Heart left ventricle (tissue), 16 donors: Measurements from ENCODE around the gene PSMD11. TPM values are rescaled to one million over a fixed set of nuclear protein-coding genes. Genes with fewer than 3 reads are reported as not detected.

ENCODE experiments used
- ATAC-seq, 4 donors: fragments of 200-7000 bp; cut with Tn5 transposase; one replicate each; pipeline ENCODE4 v1.9.1; 2020 to 2022; ENCODE audit warnings: moderate library complexity in 4 of 4, mild to moderate bottlenecking in 3 of 4, moderate number of reproducible peaks in 1 of 4
- DNase-seq, 5 donors: peaks; one replicate each; pipeline ENCODE4 v3.0.0-alpha.2; 2020
- H3K27ac ChIP-seq, 12 donors: fragments of 200-600 bp; sonication (generic) in 4 of 12; one replicate each; pipeline versions ENCODE4 v1.5.0 to v1.8.0; 2016 to 2022; ENCODE audit warnings: mild to moderate bottlenecking in 2 of 12
- H3K27me3 ChIP-seq, 9 donors: fragments of 200-600 bp; sonication (generic) in 2 of 9; one replicate each; pipeline versions ENCODE4 v1.5.1 to v1.8.0; 2016 to 2022; ENCODE audit warnings: mild to moderate bottlenecking in 3 of 9
- H3K36me3 ChIP-seq, 9 donors: fragments of 200-600 bp; sonication (generic) in 2 of 9; one replicate each; pipeline versions ENCODE4 v1.5.0 to v1.8.0; 2018 to 2022; ENCODE audit warnings: mild to moderate bottlenecking in 2 of 9
- H3K4me1 ChIP-seq, 12 donors: fragments of 200-600 bp; sonication (generic) in 4 of 12; one replicate each; pipeline versions ENCODE4 v1.5.0 to v1.8.0; 2016 to 2022; ENCODE audit warnings: mild to moderate bottlenecking in 3 of 12
- H3K4me3 ChIP-seq, 12 donors: fragments of 200-600 bp; sonication (generic) in 4 of 12; one replicate each; pipeline versions ENCODE4 v1.5.0 to v1.8.0; 2017 to 2022; ENCODE audit warnings: mild to moderate bottlenecking in 9 of 12, moderate library complexity in 4 of 12
- H3K9me3 ChIP-seq, 12 donors: fragments of 200-600 bp; sonication (generic) in 4 of 12; one replicate each; pipeline versions ENCODE4 v1.5.0 to v1.8.0; 2016 to 2022; ENCODE audit warnings: mild to moderate bottlenecking in 1 of 12
- POLR2A ChIP-seq, 2 donors: fragments of 450-650 bp; IDR thresholded peaks; one replicate each; pipeline ENCODE4 v1.6.1; 2017; ENCODE audit warnings: antibody characterized with exemption in 2 of 2, mild to moderate bottlenecking in 2 of 2, moderate library complexity in 2 of 2
- WGBS, 4 donors: extraction: QIAGEN DNeasy Blood & Tissue Kit in 2 of 4; methylation state at CpG; one replicate each; pipeline versions ENCODE4 v1.1.5 to v1.1.7; 2013 to 2018; 5-methylcytosine and 5-hydroxymethylcytosine counted together
- intact Hi-C, 10 donors: fragments of 100-400 bp; cut with DNase I; formaldehyde crosslinking; loops; one replicate each; pipeline versions ENCODE4 v1.11.1 to v1.14.2; 2022
- polyA plus RNA-seq, 2 donors: library from polyadenylated mRNA; stranded (reverse); fragments of 200-250 nt; gene quantifications; one replicate each; pipeline ENCODE4 v1.2.3, GENCODE V29; 2013
- total RNA-seq, 9 donors: library from RNA; depleted of rRNA in 2 of 9; stranded (reverse); fragments of >200 nt in 2 of 9; fragmentation: NEBNext Ultra II Directional in 3 of 9; extraction: Animal tissue kit (Norgen Biotek cat#: 25700) in 3 of 9; gene quantifications; one replicate each; pipeline versions ENCODE4 v1.1.0 to v1.2.4, GENCODE V29; 2016 to 2023
- TF ChIP-seq, protein P1 (sequence below), 12 donors: fragments of 200-600 bp; sonication (generic) in 4 of 12; IDR thresholded peaks; one replicate each; pipeline versions ENCODE4 v1.5.0 to v1.8.0; 2018 to 2022; ENCODE audit warnings: antibody characterized with exemption in 12 of 12, mild to moderate bottlenecking in 5 of 12
- donor health status: ischemic (EF 13 %, LVEDD 7.1; RV severe dilation, severe dysfunction).
- donor health status: healthy with polysubstance abuse.
- donor health status: DM: no; HTN: yes; CAD: no.
- donor health status: DM: no; HTN: no; CAD: no.
- donor health status: ischemic (EF 25% LVEDD 6.9; RV normal size, moderate dysfunction).
- donor health status: ischemic (EF 25% LVEDD 5.7; RV mildly dilated, moderate dysfunction).
- donor health status: healthy.
- donor health status: DM: yes; HTN: yes; CAD: no.
- donor health status: ischemic (EF 35%, LVEDD 5.7; RV mildly dilated, moderate dysfunction).
- donor health status: nonischemic (EF 11% LVEDD 7.7; RV severe dilation, severe dysfunction).
- donor health status: DM: yes; HTN: yes; CAD: no.
- donor health status: PGD.
- donor health status: ischemic (EF 29% LVEDD 5.4; RV normal size, mild dysfunction).
- donor health status: nonischemic (EF 23%, LVEDD 6.1; RV moderate dilation, normal function).

Gene PSMD11
- total and polyA plus RNA-seq, 11 donors = 52.7 to 94.8 (median 72.8) TPM

DNA sequence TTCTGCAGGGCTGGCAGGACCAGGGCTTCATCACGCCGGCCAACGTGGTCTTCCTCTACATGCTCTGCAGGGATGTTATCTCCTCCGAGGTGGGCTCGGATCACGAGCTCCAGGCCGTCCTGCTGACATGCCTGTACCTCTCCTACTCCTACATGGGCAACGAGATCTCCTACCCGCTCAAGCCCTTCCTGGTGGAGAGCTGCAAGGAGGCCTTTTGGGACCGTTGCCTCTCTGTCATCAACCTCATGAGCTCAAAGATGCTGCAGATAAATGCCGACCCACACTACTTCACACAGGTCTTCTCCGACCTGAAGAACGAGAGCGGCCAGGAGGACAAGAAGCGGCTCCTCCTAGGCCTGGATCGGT, 43.9 kb downstream of the PSMD11 start:
- intact Hi-C loops = loop anchor here in 7 of 10 donors (5.0 to 10.0 kb wide), 7 partner anchors 34 to 264 kb away; no protein-coding TSS in a partner anchor
- H3K36me3 ChIP-seq = peaks cover 0 to 2% (median 0%) of the 10 kb centered on the region in 9 donors
- H3K27me3 ChIP-seq = no peaks in the 10 kb centered on the region
- TF ChIP-seq POLR2A (IDR thresholded peaks at IDR 0.05) = no peak
- TF ChIP-seq, protein P1, sequence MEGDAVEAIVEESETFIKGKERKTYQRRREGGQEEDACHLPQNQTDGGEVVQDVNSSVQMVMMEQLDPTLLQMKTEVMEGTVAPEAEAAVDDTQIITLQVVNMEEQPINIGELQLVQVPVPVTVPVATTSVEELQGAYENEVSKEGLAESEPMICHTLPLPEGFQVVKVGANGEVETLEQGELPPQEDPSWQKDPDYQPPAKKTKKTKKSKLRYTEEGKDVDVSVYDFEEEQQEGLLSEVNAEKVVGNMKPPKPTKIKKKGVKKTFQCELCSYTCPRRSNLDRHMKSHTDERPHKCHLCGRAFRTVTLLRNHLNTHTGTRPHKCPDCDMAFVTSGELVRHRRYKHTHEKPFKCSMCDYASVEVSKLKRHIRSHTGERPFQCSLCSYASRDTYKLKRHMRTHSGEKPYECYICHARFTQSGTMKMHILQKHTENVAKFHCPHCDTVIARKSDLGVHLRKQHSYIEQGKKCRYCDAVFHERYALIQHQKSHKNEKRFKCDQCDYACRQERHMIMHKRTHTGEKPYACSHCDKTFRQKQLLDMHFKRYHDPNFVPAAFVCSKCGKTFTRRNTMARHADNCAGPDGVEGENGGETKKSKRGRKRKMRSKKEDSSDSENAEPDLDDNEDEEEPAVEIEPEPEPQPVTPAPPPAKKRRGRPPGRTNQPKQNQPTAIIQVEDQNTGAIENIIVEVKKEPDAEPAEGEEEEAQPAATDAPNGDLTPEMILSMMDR (IDR thresholded peaks at IDR 0.05) = no peak
- no peak for DNase-seq
- peak overlapping the region in 2 of 12 donors; percentile 70 to 71 for H3K4me3 ChIP-seq
- peaks cover 4 to 53% (median 26%) of the 10 kb centered on the region in 12 donors for H3K4me1 ChIP-seq
- no peaks in the 10 kb centered on the region for H3K9me3 ChIP-seq
- no peak overlapping the region for H3K27ac ChIP-seq
- 95 to 100% (median 96%) methylated on average over 12 to 16 of the region's 16 CpGs for WGBS, 4 donors
- no peak for ATAC-seq

DNA sequence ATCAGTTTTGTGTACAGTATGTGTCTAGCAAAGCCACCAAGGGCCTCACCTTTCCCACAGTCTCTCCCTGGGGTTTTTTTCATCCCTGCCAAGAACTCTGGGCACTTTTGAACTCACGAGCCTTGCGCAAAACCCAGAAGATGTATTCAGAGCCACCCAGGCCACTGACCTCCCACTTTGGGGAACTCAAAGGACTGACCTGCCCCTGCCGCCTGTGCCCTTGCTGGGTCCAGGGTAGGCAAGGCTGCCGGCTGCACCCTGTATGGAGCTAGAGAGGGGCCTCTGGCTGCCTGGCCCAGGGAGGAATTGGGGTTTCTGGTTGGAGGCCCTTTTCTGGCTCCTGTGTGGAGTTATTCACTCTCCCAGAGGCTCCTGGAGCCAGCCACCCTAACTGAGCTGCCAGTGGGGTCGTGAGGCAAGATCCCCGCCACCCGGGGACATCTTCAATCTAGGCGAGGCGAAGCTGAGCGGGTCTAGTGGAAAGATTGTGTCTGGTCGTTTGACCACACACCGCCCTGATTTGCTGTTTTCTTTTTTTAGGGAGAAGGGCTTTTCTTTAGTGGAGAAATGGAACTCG, 44.4 kb downstream of the PSMD11 start:
- no peaks in the 10 kb centered on the region for H3K27me3 ChIP-seq
- H3K9me3 ChIP-seq = no peaks in the 10 kb centered on the region
- intact Hi-C loops = loop anchor here in 7 of 10 donors (5.0 to 10.0 kb wide), 7 partner anchors 34 to 264 kb away; no protein-coding TSS in a partner anchor
- no peak overlapping the region for H3K27ac ChIP-seq
- 95 to 98% (median 98%) methylated on average over 11 to 13 of the region's 13 CpGs for WGBS, 4 donors
- H3K4me1 ChIP-seq = peaks cover 3 to 53% (median 21%) of the 10 kb centered on the region in 12 donors
- TF ChIP-seq, protein P1 (IDR thresholded peaks at IDR 0.05) = no peak
- TF ChIP-seq POLR2A (IDR thresholded peaks at IDR 0.05) = no peak
- ATAC-seq (no peak), DNase-seq (no peak)
- no peak overlapping the region for H3K4me3 ChIP-seq
- peaks cover 0 to 2% (median 0%) of the 10 kb centered on the region in 9 donors for H3K36me3 ChIP-seq

DNA sequence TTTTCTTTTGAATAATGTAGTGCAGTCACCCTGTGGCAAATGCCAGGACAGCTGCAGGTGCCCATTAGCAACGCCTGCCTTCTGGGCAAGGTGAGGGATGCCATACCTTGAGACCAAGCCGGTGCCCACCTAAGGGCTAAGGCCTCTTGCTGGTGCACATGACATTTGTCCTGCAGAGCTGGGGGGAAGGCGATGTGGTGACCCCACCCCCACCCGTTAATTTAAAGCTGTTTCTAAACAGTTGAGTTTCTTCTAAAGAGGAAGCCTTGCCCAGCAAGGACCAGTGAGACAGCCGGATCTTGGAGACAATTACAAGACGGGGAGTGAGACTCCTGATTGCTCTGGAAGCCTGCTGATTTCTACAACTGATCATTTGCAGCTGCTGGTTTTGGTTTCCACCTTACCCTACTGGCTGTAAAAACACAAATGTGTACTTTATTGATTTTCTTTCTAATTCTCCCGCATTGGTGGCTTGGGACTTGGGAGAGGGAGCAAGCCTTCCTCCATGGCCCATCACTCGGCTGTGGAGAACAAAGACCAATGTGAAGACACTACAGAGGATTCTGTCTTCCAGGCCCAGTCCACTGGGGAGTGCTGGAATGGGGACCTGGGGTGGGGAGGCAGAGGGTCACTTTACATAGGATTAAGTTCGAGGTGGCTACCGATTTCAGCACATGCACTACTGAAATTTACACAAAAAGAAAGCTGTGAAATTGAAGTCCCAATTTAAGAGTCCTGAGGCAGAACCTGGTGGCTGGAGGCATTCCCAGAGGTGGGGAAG, 45.2 kb downstream of the PSMD11 start:
- DNase-seq = no peak
- ATAC-seq = no peak
- H3K27ac ChIP-seq = no peak overlapping the region
- H3K4me1 ChIP-seq = peaks cover 0 to 53% (median 17%) of the 10 kb centered on the region in 12 donors
- WGBS, 4 donors = 90 to 95% (median 91%) methylated on average over 8 to 10 of the region's 10 CpGs
- intact Hi-C loops = loop anchor here in 8 of 10 donors (5.0 to 10.0 kb wide), 9 partner anchors 33 to 263 kb away; no protein-coding TSS in a partner anchor
- TF ChIP-seq, protein P1 (IDR thresholded peaks at IDR 0.05) = no peak
- no peak for TF ChIP-seq POLR2A (IDR thresholded peaks at IDR 0.05)
- H3K27me3 ChIP-seq = no peaks in the 10 kb centered on the region
- H3K4me3 ChIP-seq = no peak overlapping the region
- peaks cover 0 to 5% (median 0%) of the 10 kb centered on the region in 9 donors for H3K36me3 ChIP-seq
- no peaks in the 10 kb centered on the region for H3K9me3 ChIP-seq

DNA sequence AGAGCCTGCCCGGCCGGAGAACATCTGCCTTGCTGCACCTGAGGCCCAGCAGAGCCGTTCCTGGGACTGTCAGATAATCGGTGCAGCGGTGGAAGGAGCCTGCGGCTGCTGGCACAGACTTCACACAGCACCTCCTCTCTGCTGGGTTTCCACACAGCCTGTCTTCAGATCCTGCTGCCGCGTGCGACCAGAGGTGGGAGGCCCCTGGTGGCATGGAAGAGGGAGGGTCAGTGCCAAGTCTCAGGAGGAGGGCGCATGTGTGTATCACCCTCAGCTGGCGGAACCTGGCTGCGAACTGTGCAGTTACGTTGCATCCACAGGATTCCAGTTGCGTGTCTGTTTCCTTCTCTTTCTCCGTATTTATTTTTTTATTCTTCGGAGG, 45.8 kb downstream of the PSMD11 start:
- no peak for DNase-seq
- Histone ChIP-seq H3K9me3 (no peaks in the 10 kb centered on the region), H3K4me1 (peaks cover 0 to 57% (median 18%) of the 10 kb centered on the region in 12 donors), H3K27ac (no peak overlapping the region), H3K27me3 (no peaks in the 10 kb centered on the region), H3K4me3 (no peak overlapping the region), H3K36me3 (peaks cover 0 to 6% (median 0%) of the 10 kb centered on the region in 9 donors)
- WGBS, 4 donors = 78 to 86% (median 84%) methylated on average over 16 of the region's 16 CpGs
- TF ChIP-seq POLR2A (IDR thresholded peaks at IDR 0.05) = no peak
- TF ChIP-seq, protein P1 (IDR thresholded peaks at IDR 0.05) = no peak
- no peak for ATAC-seq
- intact Hi-C loops = loop anchor here in 2 of 10 donors (10.0 kb wide), 2 partner anchors 105 to 125 kb away; no protein-coding TSS in a partner anchor
